Psoas muscle (tissue), 8 donors: ENCODE data around the gene TSPAN15. TPM values are rescaled to one million over a fixed set of nuclear protein-coding genes. Genes with fewer than 3 reads are reported as not detected.
"Not testable (repeated sequence)": the region's sequence is repeated elsewhere in the genome, so short reads cannot be mapped to it uniquely, and the experiment has no call there.

Source experiments
- ATAC-seq, 4 donors: fragments of 200-7000 bp; cut with Tn5 transposase; one replicate each; pipeline ENCODE4 v1.9.1; 2020; ENCODE audit warnings: moderate library complexity in 3 of 4, mild to moderate bottlenecking in 2 of 4
- DNase-seq, 2 donors: peaks; one replicate each; pipeline ENCODE4 v3.0.0-alpha.2; 2020
- H3K27ac ChIP-seq: fragments of 200-600 bp; one replicate; pipeline ENCODE4 v1.8.0; 2022
- H3K27me3 ChIP-seq, 3 donors: fragments of 200-600 bp in 1 of 3; one replicate each; pipeline versions ENCODE4 v1.6.1 to v1.8.0; 2013 to 2022; ENCODE audit warnings: low read length in 2 of 3, mild to moderate bottlenecking in 2 of 3, moderate library complexity in 1 of 3; ENCODE audit not compliant: insufficient read depth in 3 of 3
- H3K36me3 ChIP-seq, 2 donors: fragments of 200-600 bp in 1 of 2; one replicate each; pipeline versions ENCODE4 v1.6.1 to v1.8.0; 2013 to 2022; ENCODE audit warnings: low read depth in 1 of 2, mild to moderate bottlenecking in 1 of 2, moderate library complexity in 1 of 2; ENCODE audit not compliant: insufficient read depth in 1 of 2
- H3K4me1 ChIP-seq: fragments of 200-600 bp; one replicate; pipeline ENCODE4 v1.8.0; 2022
- H3K4me3 ChIP-seq: fragments of 200-600 bp; one replicate; pipeline ENCODE4 v1.8.0; 2022; ENCODE audit warnings: mild to moderate bottlenecking
- H3K9me3 ChIP-seq: fragments of 200-600 bp; one replicate; pipeline ENCODE4 v1.8.0; 2022
- CTCF ChIP-seq: fragments of 200-600 bp; IDR thresholded peaks from one replicate; pipeline ENCODE4 v1.8.0; 2022; ENCODE audit warnings: antibody characterized with exemption
- WGBS, 3 donors: extraction: QIAGEN DNeasy Blood & Tissue Kit; methylation state at CpG; one replicate each; pipeline versions ENCODE4 v1.1.6 to v1.1.7; 2013; 5-methylcytosine and 5-hydroxymethylcytosine counted together
- intact Hi-C, 2 donors: fragments of 100-400 bp; cut with DNase I; formaldehyde crosslinking; loops; one replicate each; pipeline versions ENCODE4 v1.11.0 to v1.14.2; 2022
- polyA plus RNA-seq, 3 donors: library from polyadenylated mRNA; stranded (reverse); fragments of 200-250 nt; gene quantifications; one replicate each; pipeline ENCODE4 v1.2.3, GENCODE V29; 2013
- total RNA-seq, 4 donors: library from RNA; stranded (reverse); fragmentation: NEBNext Ultra II Directional in 2 of 4; extraction: Animal tissue kit (Norgen Biotek cat#: 25700) in 2 of 4; gene quantifications; one replicate each; pipeline versions ENCODE4 v1.2.1 to v1.2.4, GENCODE V29; 2021 to 2023
- donor health status: healthy with polysubstance abuse.
- donor health status: DM: no; HTN: no; CAD: no; lungs with moderate emphysema.
- donor health status: Bipolar disorder and iron deficiency.
- donor health status: healthy.
- donor health status: DM: yes; HTN: yes; CAD: no.
- donor health status: DM: no; HTN: no; CAD: no.
- donor health status: DM: no; HTN: no; CAD: no.
- donor health status: DM: yes; HTN: yes; CAD: no.

The TSPAN15 gene
- total and polyA plus RNA-seq, 7 donors, result 6.3 to 35.0 (median 10.7) TPM

GRCh38 chr10:69443354-69443753 is 7.9 kb upstream of the TSPAN15 start:
- Histone ChIP-seq H3K4me3 (no peak overlapping the region), H3K27ac (no peak overlapping the region), H3K27me3 (no peaks in the 10 kb centered on the region), H3K4me1 (peaks cover 32% of the 10 kb centered on the region), H3K9me3 (no peaks in the 10 kb centered on the region), H3K36me3 (no peaks in the 10 kb centered on the region)
- no peak for ATAC-seq
- TF ChIP-seq CTCF, result no peak
- intact Hi-C loops, result no loop called here
- DNase-seq, result no peak
- WGBS, 3 donors, result 85 to 90% (median 88%) methylated on average over 1 of the region's 1 CpG

- no peak for ATAC-seq
- TF ChIP-seq CTCF, result no peak
- Histone ChIP-seq H3K4me1 (peaks cover 18% of the 10 kb centered on the region), H3K27me3 (no peaks in the 10 kb centered on the region), H3K36me3 (no peaks in the 10 kb centered on the region), H3K9me3 (no peaks in the 10 kb centered on the region), H3K4me3 (no peak overlapping the region), H3K27ac (no peak overlapping the region)
- DNase-seq, result no peak
- WGBS, 3 donors, result 82 to 94% (median 89%) methylated on average over 4 of the region's 4 CpGs
- intact Hi-C loops, result no loop called here
These were observed 6.2 kb upstream of the TSPAN15 start for GRCh38 chr10:69445041-69445440.

- intact Hi-C loops, result no loop called here
- H3K9me3 ChIP-seq, result no peaks in the 10 kb centered on the region
- H3K27me3 ChIP-seq, result no peaks in the 10 kb centered on the region
- ATAC-seq (no peak), DNase-seq (no peak)
- no peak for TF ChIP-seq CTCF
- peaks cover 25% of the 10 kb centered on the region for H3K4me1 ChIP-seq
- no peak overlapping the region for H3K4me3 ChIP-seq
- no peaks in the 10 kb centered on the region for H3K36me3 ChIP-seq
- peak overlapping the region; percentile 34 for H3K27ac ChIP-seq
These were observed 5.0 kb upstream of the TSPAN15 start for GRCh38 chr10:69446229-69446628.

GRCh38 chr10:69446650-69447151 is 4.6 kb upstream of the TSPAN15 start:
- Histone ChIP-seq H3K4me3 (no peak overlapping the region), H3K27me3 (no peaks in the 10 kb centered on the region), H3K36me3 (no peaks in the 10 kb centered on the region), H3K9me3 (no peaks in the 10 kb centered on the region), H3K27ac (peak overlapping the region; percentile 34), H3K4me1 (peaks cover 25% of the 10 kb centered on the region)
- DNase-seq (no peak), ATAC-seq (peak in 1 of 4 donors; percentile 32)
- intact Hi-C loops, result no loop called here
- 52 to 61% (median 60%) methylated on average over 3 of the region's 3 CpGs for WGBS, 3 donors
- no peak for TF ChIP-seq CTCF

- ATAC-seq, result peak; percentile 55 to 74 (median 72)
- DNase-seq, result peak in 1 of 2 donors; percentile 66
- Histone ChIP-seq H3K9me3 (no peaks in the 10 kb centered on the region), H3K36me3 (no peaks in the 10 kb centered on the region), H3K27me3 (no peaks in the 10 kb centered on the region), H3K27ac (peak overlapping the region; percentile 91), H3K4me3 (no peak overlapping the region), H3K4me1 (peaks cover 56% of the 10 kb centered on the region)
- 0 to 14% (median 5%) methylated on average over 1 of the region's 1 CpG for WGBS, 3 donors
- intact Hi-C loops, result no loop called here
- peak; percentile 63 for TF ChIP-seq CTCF
These were observed 1.4 kb upstream of the TSPAN15 start for GRCh38 chr10:69449841-69450240.

GRCh38 chr10:69450395-69450794 is 870 bp upstream of the TSPAN15 start:
- DNase-seq, ATAC-seq, H3K9me3 ChIP-seq, intact Hi-C loops, H3K36me3 ChIP-seq, H3K4me3 ChIP-seq, H3K27me3 ChIP-seq: not testable (repeated sequence)
- H3K4me1 ChIP-seq, result peaks cover 61% of the 10 kb centered on the region
- H3K27ac ChIP-seq, result peak overlapping the region; percentile 91
- WGBS, 3 donors, result 69 to 82% (median 73%) methylated on average over 16 of the region's 16 CpGs
